GM21360 (cell line): Measurements from ENCODE around the gene TNKS1BP1.

Experiments used
- ATAC-seq: cut with Tn5 transposase; IDR thresholded peaks from one replicate; pipeline ENCODE4 v1.9.1; 2021; ENCODE audit warnings: mild to moderate bottlenecking, moderate library complexity; ENCODE audit not compliant: unreplicated experiment

The TNKS1BP1 gene

GRCh38 chr11:57313071-57313787 is 11.5 kb downstream of the TNKS1BP1 start:
- ATAC-seq: no peak

- ATAC-seq: no peak
These were observed 12.2 kb downstream of the TNKS1BP1 start for GRCh38 chr11:57312511-57313021.

GRCh38 chr11:57311109-57311936 is 13.4 kb downstream of the TNKS1BP1 start:
- peak; percentile 98 for ATAC-seq

GRCh38 chr11:57310630-57311086 is 14.1 kb downstream of the TNKS1BP1 start:
- no peak for ATAC-seq

GRCh38 chr11:57310091-57310490 is 14.7 kb downstream of the TNKS1BP1 start:
- ATAC-seq: no peak

GRCh38 chr11:57309106-57310059 is 15.4 kb downstream of the TNKS1BP1 start:
- no peak for ATAC-seq

- no peak for ATAC-seq
These were observed 16.2 kb downstream of the TNKS1BP1 start for GRCh38 chr11:57308426-57309060.

- no peak for ATAC-seq
These were observed 17.0 kb downstream of the TNKS1BP1 start for GRCh38 chr11:57307666-57308270.

GRCh38 chr11:57306940-57307565 is 17.7 kb downstream of the TNKS1BP1 start:
- no peak for ATAC-seq

GRCh38 chr11:57306161-57306876 is 18.4 kb downstream of the TNKS1BP1 start:
- ATAC-seq: no peak

- ATAC-seq: no peak
These were observed 19.2 kb downstream of the TNKS1BP1 start for GRCh38 chr11:57305523-57305922.

- ATAC-seq: no peak
These were observed 20.7 kb downstream of the TNKS1BP1 start for GRCh38 chr11:57303990-57304579.

- no peak for ATAC-seq
These were observed 21.3 kb downstream of the TNKS1BP1 start for GRCh38 chr11:57303280-57303989.

GRCh38 chr11:57302489-57302888 is 22.3 kb downstream of the TNKS1BP1 start:
- ATAC-seq: no peak

GRCh38 chr11:57301711-57302423 is 22.9 kb downstream of the TNKS1BP1 start:
- no peak for ATAC-seq

- ATAC-seq: no peak
These were observed 24.0 kb downstream of the TNKS1BP1 start for GRCh38 chr11:57300785-57301184.

- ATAC-seq: no peak
These were observed 25.5 kb downstream of the TNKS1BP1 start for GRCh38 chr11:57299150-57299737.
